Head of caudate nucleus (tissue), 42 donors: ENCODE data around the gene ZNF701.
"Not testable (repeated sequence)": the region's sequence is repeated elsewhere in the genome, so short reads cannot be mapped to it uniquely, and the experiment has no call there.

Experiments used
- DNase-seq, 42 donors: peaks; one replicate each; pipeline versions ENCODE4 v3.0.0 to v3.0.0-alpha.2; 2020 to 2021; ENCODE audit warnings: mixed read lengths in 7 of 42
- intact Hi-C: fragments of 100-400 bp; cut with DNase I; formaldehyde crosslinking; loops from one replicate; pipeline ENCODE4 v1.15.0; 2022

Gene ZNF701

DNA sequence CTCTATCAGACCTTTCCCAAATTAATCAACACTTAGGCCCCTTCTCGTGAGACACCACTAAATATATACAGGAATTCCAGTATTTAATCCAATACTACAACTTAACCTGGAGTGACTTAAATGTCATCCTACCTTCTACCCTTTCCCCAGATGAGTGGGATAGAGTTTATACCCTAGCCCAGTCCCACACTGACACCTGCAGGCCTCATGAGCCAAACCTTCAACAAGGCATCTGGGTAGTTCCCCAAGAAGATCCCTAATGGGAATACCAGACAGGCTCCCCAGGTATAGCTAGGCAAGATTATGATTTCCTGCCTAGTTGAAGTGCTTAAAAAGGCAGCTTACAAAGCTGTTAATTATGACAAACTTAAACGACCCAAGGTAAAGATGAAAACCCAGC is 52.2 kb downstream of the ZNF701 start:
- intact Hi-C loops: no loop called here
- DNase-seq: no peak

DNA sequence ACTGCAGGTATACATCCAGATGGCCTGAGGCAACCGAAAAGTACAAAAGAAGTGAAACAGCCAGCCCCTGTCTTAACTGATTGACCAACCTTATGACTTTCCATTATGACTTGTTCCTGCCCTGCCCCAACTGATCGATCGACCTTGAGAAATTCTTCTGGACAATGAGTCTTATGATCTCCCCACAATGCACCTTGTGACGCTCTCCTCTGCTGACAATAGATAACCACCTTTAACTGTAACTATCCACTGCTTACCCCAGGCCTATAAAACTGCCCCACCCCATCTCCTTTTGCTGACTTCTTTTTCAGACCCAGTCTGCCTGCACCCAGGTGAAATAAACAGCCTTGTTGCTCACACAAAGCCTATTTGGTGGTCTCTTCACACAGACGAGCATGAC is 56.8 kb downstream of the ZNF701 start:
- no peak for DNase-seq
- intact Hi-C loops: no loop called here

- DNase-seq, intact Hi-C loops: not testable (repeated sequence)
Observed at GRCh38 chr19:52627441-52627840, 57.4 kb downstream of the ZNF701 start.

DNA sequence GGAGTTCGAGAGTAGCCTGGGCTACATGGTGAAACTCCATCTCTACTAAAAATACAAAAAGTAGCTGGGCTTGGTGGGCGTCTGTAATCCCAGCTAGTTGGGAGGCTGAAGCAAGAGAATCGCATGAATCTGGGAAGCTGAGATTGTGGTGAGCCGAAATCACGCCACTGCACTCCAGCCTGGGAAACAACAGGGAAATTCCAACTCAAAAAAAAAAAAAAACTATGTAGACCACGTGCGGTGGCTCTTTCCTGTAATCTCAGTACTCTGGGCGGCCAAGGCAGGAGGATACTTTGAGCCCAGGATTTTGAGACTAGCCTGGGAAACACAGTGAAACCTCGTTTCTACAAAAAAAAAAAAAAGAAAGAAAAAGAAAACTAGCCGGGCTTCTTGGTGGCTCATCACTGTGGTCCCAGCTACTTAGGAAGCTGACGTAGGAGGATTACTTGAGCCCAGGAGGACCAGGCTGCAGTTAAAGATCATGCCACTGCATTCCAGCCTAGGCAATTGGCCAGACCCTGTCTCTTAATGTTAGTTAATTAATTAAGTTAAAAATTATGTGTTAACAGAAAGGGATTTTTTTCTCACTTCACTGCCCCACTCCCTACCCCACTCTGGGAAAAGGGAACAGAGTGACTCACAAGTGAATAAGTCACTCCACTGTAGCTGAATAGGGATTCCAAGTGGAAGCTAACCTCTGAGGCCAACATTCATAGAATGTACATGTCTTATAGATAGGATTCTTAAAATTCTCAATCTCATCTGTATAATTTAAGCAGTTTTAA is 65.9 kb downstream of the ZNF701 start:
- intact Hi-C loops: loop anchor here (10.0 kb wide), 1 partner anchor 89 kb away; no protein-coding TSS in a partner anchor
- DNase-seq: no peak
